ENCODE measurements around the gene SLC27A2.

DNA sequence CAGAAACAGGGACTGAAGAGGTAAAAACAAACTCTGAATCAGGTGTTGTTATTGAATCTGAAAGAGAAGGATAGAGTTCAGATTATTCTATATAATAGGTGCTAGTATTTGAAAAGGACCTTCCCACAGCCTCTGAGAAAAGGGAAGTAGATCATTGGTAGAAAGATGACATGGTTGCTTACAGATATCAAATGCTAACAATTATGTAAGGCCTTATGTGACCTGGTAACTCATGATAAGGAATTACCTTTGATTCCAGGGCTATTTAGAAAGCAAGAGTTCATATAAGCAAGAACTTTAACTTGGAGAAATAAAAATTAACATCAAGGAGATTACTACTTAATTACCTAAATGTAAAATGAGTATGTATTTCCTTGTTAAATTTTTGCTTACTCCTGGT lies 7.6 kb downstream of the SLC27A2 start:
- TF ChIP-seq POLR2A (IDR thresholded peaks at IDR 0.05; ENCODE audit: low read depth, low read length) (no peak), POLR2AphosphoS5 (IDR thresholded peaks at IDR 0.05; ENCODE audit: low read depth, low read length) (no peak)
